Mesothelial cell of epicardium (in vitro differentiated cells): ENCODE measurements around the gene MOV10. TPM values are rescaled to one million over a fixed set of nuclear protein-coding genes. Genes with fewer than 3 reads are reported as not detected.

Experiments used
- DNase-seq, 2 experiments: peaks; one replicate each; pipeline ENCODE4 v3.0.0; 2021; ENCODE audit warnings: low spot score in 2 of 2; ENCODE audit not compliant: unreplicated experiment in 2 of 2
- H3K27ac Mint-ChIP-seq: 2 replicates; pipeline ENCODE4 v1.8.0; 2021; ENCODE audit warnings: mixed read lengths
- H3K27me3 Mint-ChIP-seq: 2 replicates; pipeline ENCODE4 v1.8.0; 2021; ENCODE audit warnings: low read depth, mixed read lengths
- H3K36me3 Mint-ChIP-seq: 2 replicates; pipeline ENCODE4 v1.8.0; 2021; ENCODE audit warnings: mixed read lengths
- H3K4me1 Mint-ChIP-seq: 2 replicates; pipeline ENCODE4 v1.8.0; 2021; ENCODE audit warnings: mixed read lengths
- H3K4me3 Mint-ChIP-seq: 2 replicates; pipeline ENCODE4 v1.8.0; 2021; ENCODE audit warnings: mild to moderate bottlenecking, moderate library complexity, mixed read lengths
- H3K9me3 Mint-ChIP-seq: 2 replicates; pipeline ENCODE4 v1.8.0; 2021; ENCODE audit warnings: mixed read lengths
- CTCF ChIP-seq: fragments of 200-600 bp; sonication (generic); IDR thresholded peaks from one replicate; pipeline ENCODE4 v1.5.0; 2021; ENCODE audit warnings: antibody characterized with exemption; ENCODE audit not compliant: unreplicated experiment
- total RNA-seq: library from RNA; stranded (reverse); gene quantifications from 3 replicates; pipeline ENCODE4 v1.2.1, GENCODE V29; 2021

Gene MOV10
- total RNA-seq, 1 donor from 2014 or later = 163 TPM

GRCh38 chr1:112702420-112703261, 28.2 kb downstream of the MOV10 start:
- no peaks in the 10 kb centered on the region for H3K9me3 Mint-ChIP-seq
- peak overlapping the region; percentile 98 for H3K27ac Mint-ChIP-seq
- H3K27me3 Mint-ChIP-seq = no peaks in the 10 kb centered on the region
- H3K4me3 Mint-ChIP-seq = peak overlapping the region; percentile 10
- peaks cover 21% of the 10 kb centered on the region for H3K36me3 Mint-ChIP-seq
- peaks cover 88% of the 10 kb centered on the region for H3K4me1 Mint-ChIP-seq
- DNase-seq = no peak
- no peak for TF ChIP-seq CTCF

GRCh38 chr1:112703706-112704105, 29.2 kb downstream of the MOV10 start:
- H3K27ac Mint-ChIP-seq = peak overlapping the region; percentile 95

GRCh38 chr1:112704391-112704933, 30.0 kb downstream of the MOV10 start:
- Mint-ChIP-seq H3K27ac (peak overlapping the region; percentile 95), H3K4me3 (peak overlapping the region; percentile 78), H3K36me3 (peaks cover 14% of the 10 kb centered on the region), H3K9me3 (no peaks in the 10 kb centered on the region), H3K4me1 (peaks cover 73% of the 10 kb centered on the region), H3K27me3 (no peaks in the 10 kb centered on the region)
- DNase-seq = no peak
- TF ChIP-seq CTCF = no peak

More at GRCh38 chr1:112703706-112704105, 29.2 kb downstream of the MOV10 start:
- no peak for DNase-seq
- no peaks in the 10 kb centered on the region for H3K27me3 Mint-ChIP-seq
- H3K4me1 Mint-ChIP-seq = peaks cover 81% of the 10 kb centered on the region
- peak overlapping the region; percentile 78 for H3K4me3 Mint-ChIP-seq
- H3K9me3 Mint-ChIP-seq = no peaks in the 10 kb centered on the region
- peaks cover 18% of the 10 kb centered on the region for H3K36me3 Mint-ChIP-seq
- TF ChIP-seq CTCF = no peak

- Mint-ChIP-seq H3K4me3 (peak overlapping the region; percentile 78), H3K9me3 (no peaks in the 10 kb centered on the region), H3K27ac (peak overlapping the region; percentile 95), H3K4me1 (peaks cover 67% of the 10 kb centered on the region), H3K36me3 (peaks cover 14% of the 10 kb centered on the region), H3K27me3 (no peaks in the 10 kb centered on the region)
- no peak for TF ChIP-seq CTCF
- DNase-seq = peak; percentile 56 to 77
Observed at GRCh38 chr1:112704934-112705627, 30.6 kb downstream of the MOV10 start.

GRCh38 chr1:112706505-112707220, 32.2 kb downstream of the MOV10 start, which contains the start of gene RHOC:
TSS of gene RHOC (minus strand) at chr1:112707127. CDS start at chr1:112703799, 3,328 bp downstream.
- H3K4me3 Mint-ChIP-seq = peak within 1 kb of the TSS; percentile 78
- no peak for TF ChIP-seq CTCF
- peaks cover 4% of the 10 kb centered on the region for H3K27me3 Mint-ChIP-seq
- peaks cover 10% of the 10 kb centered on the region for H3K36me3 Mint-ChIP-seq
- H3K9me3 Mint-ChIP-seq = no peaks in the 10 kb centered on the region
- peak within 1 kb of the TSS; percentile 95 for H3K27ac Mint-ChIP-seq
- peaks cover 51% of the 10 kb centered on the region for H3K4me1 Mint-ChIP-seq
- DNase-seq = peak in 1 of 2 experiments; percentile 68
